CD14-positive monocyte (primary cell): ENCODE data around the gene NACA. TPM values are rescaled to one million over a fixed set of nuclear protein-coding genes. Genes with fewer than 3 reads are reported as not detected.

Source experiments
- DNase-seq, 3 donors: peaks; one replicate each; pipeline ENCODE4 v3.0.0-alpha.2; 2011 to 2022
- H2AFZ ChIP-seq: 2 replicates; pipeline ENCODE4 v1.6.0; 2012; ENCODE audit warnings: mild to moderate bottlenecking, low read depth, low read length, inconsistent platforms; ENCODE audit not compliant: insufficient read depth, poor library complexity, severe bottlenecking
- H3K27ac ChIP-seq, 2 donors: 1 replicate in 1 of 2; 2 replicates in 1 of 2; pipeline ENCODE4 v1.5.1; 2012 to 2013; ENCODE audit warnings: low read length in 2 of 2, control low read depth in 1 of 2, inconsistent platforms in 1 of 2, low read depth in 1 of 2, mild to moderate bottlenecking in 1 of 2
- H3K27me3 ChIP-seq, 2 donors: one replicate each; pipeline versions ENCODE4 v1.6.0 to v1.6.1; 2011 to 2013; ENCODE audit warnings: low read length in 2 of 2; ENCODE audit not compliant: control insufficient read depth in 2 of 2, insufficient read depth in 2 of 2
- H3K36me3 ChIP-seq, 2 donors: replicated peaks in 1 of 2; 1 replicate in 1 of 2; 2 replicates in 1 of 2; pipeline versions ENCODE4 v1.5.1 to v1.6.1; 2012 to 2013; ENCODE audit warnings: low read length in 2 of 2, control low read depth in 1 of 2, inconsistent platforms in 1 of 2, mild to moderate bottlenecking in 1 of 2; ENCODE audit not compliant: insufficient read depth in 2 of 2, control insufficient read depth in 1 of 2
- H3K4me1 ChIP-seq, 2 donors: 1 replicate in 1 of 2; 2 replicates in 1 of 2; pipeline versions ENCODE4 v1.5.1 to v1.6.1; 2012 to 2013; ENCODE audit warnings: low read length in 2 of 2, control low read depth in 1 of 2, inconsistent platforms in 1 of 2, mild to moderate bottlenecking in 1 of 2, moderate library complexity in 1 of 2; ENCODE audit not compliant: insufficient read depth in 2 of 2, control insufficient read depth in 1 of 2
- H3K4me2 ChIP-seq: replicated peaks from 2 replicates; pipeline ENCODE3; 2012; ENCODE audit warnings: low read length, moderate library complexity, mild to moderate bottlenecking; ENCODE audit not compliant: poor library complexity, severe bottlenecking; ENCODE audit errors: extremely low read depth
- H3K4me3 ChIP-seq, 3 experiments: fragments of 200-600 bp in 1 of 3; sonication (generic) in 1 of 3; replicated peaks in 1 of 3; 1 replicate in 2 of 3; 2 replicates in 1 of 3; pipeline ENCODE4 v1.5.1; 2011 to 2013; ENCODE audit warnings: low read length in 3 of 3, mild to moderate bottlenecking in 3 of 3, control low read depth in 2 of 3, low read depth in 2 of 3, inconsistent platforms in 1 of 3, moderate library complexity in 1 of 3
- H3K79me2 ChIP-seq: 2 replicates; pipeline ENCODE4 v1.6.0; 2012; ENCODE audit warnings: mild to moderate bottlenecking, control low read depth, inconsistent platforms, low read length, moderate library complexity; ENCODE audit not compliant: insufficient read depth
- H3K9ac ChIP-seq: 2 replicates; pipeline ENCODE4 v1.6.0; 2017; ENCODE audit warnings: low read length, mild to moderate bottlenecking; ENCODE audit not compliant: insufficient read depth, poor library complexity, severe bottlenecking
- H3K9me3 ChIP-seq, 2 donors: replicated peaks in 1 of 2; 1 replicate in 1 of 2; 2 replicates in 1 of 2; pipeline versions ENCODE4 v1.5.1 to v1.6.1; 2012 to 2013; ENCODE audit warnings: low read length in 2 of 2, control low read depth in 1 of 2; ENCODE audit not compliant: control insufficient read depth in 1 of 2, insufficient read depth in 1 of 2
- H4K20me1 ChIP-seq: 2 replicates; pipeline ENCODE4 v1.6.0; 2012; ENCODE audit warnings: mild to moderate bottlenecking, low read length, control low read depth, moderate library complexity; ENCODE audit not compliant: insufficient read depth
- H3K27ac Mint-ChIP-seq, 7 donors: one replicate each; pipeline ENCODE4 v1.8.0; 2020; ENCODE audit warnings: mild to moderate bottlenecking in 7 of 7, mixed read lengths in 7 of 7, moderate library complexity in 6 of 7, inconsistent platforms in 2 of 7
- H3K27me3 Mint-ChIP-seq, 3 donors: one replicate each; pipeline ENCODE4 v1.8.0; 2021 to 2022; ENCODE audit warnings: low read depth in 3 of 3, mild to moderate bottlenecking in 3 of 3, mixed read lengths in 3 of 3, moderate library complexity in 3 of 3, inconsistent platforms in 1 of 3
- H3K36me3 Mint-ChIP-seq, 2 donors: one replicate each; pipeline ENCODE4 v1.8.0; 2020; ENCODE audit warnings: mixed read lengths in 2 of 2, inconsistent platforms in 1 of 2, mild to moderate bottlenecking in 1 of 2
- H3K4me1 Mint-ChIP-seq: one replicate; pipeline ENCODE4 v1.8.0; 2020; ENCODE audit warnings: mild to moderate bottlenecking, mixed read lengths
- H3K4me3 Mint-ChIP-seq, 2 donors: one replicate each; pipeline ENCODE4 v1.8.0; 2020; ENCODE audit warnings: mild to moderate bottlenecking in 2 of 2, mixed read lengths in 2 of 2, moderate library complexity in 1 of 2
- H3K9me3 Mint-ChIP-seq, 7 donors: one replicate each; pipeline ENCODE4 v1.8.0; 2020 to 2022; ENCODE audit warnings: mixed read lengths in 7 of 7, mild to moderate bottlenecking in 6 of 7, moderate library complexity in 6 of 7, inconsistent platforms in 2 of 7
- WGBS: methylation state at CpG from one replicate; pipeline ENCODE4 v1.1.5; 2013; ENCODE audit warnings: missing lambda C conversion rate; ENCODE audit not compliant: insufficient coverage; 5-methylcytosine and 5-hydroxymethylcytosine counted together
- intact Hi-C, 2 donors: fragments of 100-400 bp; cut with micrococcal nuclease; formaldehyde crosslinking; loops; one replicate each; pipeline versions ENCODE4 v1.15.0 to v1.15.1; 2023
- polyA plus RNA-seq, 3 donors: library from polyadenylated mRNA; depleted of rRNA in 1 of 3; unstranded in 2 of 3; stranded (reverse) in 1 of 3; fragments of 300-500 nt in 2 of 3; fragments of >200 nt in 1 of 3; fragmentation: Illumina TruSeq in 2 of 3; gene quantifications; 1 replicate in 2 of 3; 2 replicates in 1 of 3; pipeline ENCODE4 v1.2.3, GENCODE V29; 2012 to 2021
- TF ChIP-seq, protein P1 (sequence below): fragments of 200-600 bp; IDR thresholded peaks from one replicate; pipeline ENCODE4 v1.8.0; 2022; ENCODE audit warnings: antibody characterized with exemption, mild to moderate bottlenecking

The NACA gene
- polyA plus RNA-seq, 3 donors: 797 to 1,102 (median 937) TPM

DNA sequence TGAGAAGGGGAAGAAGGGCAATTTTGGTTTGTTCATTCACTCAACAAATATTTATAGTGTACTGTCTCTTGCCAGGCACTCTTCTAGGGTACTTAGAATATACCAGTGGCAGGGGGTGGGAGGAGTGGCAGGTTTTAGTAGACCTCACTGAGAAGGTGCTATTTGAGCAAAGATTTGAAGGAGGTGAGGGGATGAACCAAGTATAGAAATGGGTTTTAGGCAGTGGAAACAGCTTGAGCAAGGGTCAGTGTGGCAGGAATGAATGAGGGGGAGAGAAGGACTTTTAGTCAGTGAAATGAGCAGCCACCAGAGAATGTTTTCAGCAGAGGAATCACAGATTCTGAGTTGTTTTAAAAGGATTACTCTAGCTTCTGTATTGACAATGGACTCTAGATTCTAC, 24.8 kb upstream of the NACA start:
- H3K27me3 Mint-ChIP-seq: peaks cover 0 to 2% (median 0%) of the 10 kb centered on the region in 3 donors
- H3K9ac ChIP-seq: peak overlapping the region; percentile 30
- peak overlapping the region in 1 of 3 experiments; percentile 94 for H3K4me3 ChIP-seq
- TF ChIP-seq, protein P1, sequence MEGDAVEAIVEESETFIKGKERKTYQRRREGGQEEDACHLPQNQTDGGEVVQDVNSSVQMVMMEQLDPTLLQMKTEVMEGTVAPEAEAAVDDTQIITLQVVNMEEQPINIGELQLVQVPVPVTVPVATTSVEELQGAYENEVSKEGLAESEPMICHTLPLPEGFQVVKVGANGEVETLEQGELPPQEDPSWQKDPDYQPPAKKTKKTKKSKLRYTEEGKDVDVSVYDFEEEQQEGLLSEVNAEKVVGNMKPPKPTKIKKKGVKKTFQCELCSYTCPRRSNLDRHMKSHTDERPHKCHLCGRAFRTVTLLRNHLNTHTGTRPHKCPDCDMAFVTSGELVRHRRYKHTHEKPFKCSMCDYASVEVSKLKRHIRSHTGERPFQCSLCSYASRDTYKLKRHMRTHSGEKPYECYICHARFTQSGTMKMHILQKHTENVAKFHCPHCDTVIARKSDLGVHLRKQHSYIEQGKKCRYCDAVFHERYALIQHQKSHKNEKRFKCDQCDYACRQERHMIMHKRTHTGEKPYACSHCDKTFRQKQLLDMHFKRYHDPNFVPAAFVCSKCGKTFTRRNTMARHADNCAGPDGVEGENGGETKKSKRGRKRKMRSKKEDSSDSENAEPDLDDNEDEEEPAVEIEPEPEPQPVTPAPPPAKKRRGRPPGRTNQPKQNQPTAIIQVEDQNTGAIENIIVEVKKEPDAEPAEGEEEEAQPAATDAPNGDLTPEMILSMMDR: no peak
- peaks cover 45% of the 10 kb centered on the region for H3K4me1 Mint-ChIP-seq
- H3K9me3 Mint-ChIP-seq: no peaks in the 10 kb centered on the region
- intact Hi-C loops: no loop called here
- H3K4me2 ChIP-seq: peak overlapping the region; percentile 93
- peak overlapping the region; percentile 24 to 42 for H3K4me3 Mint-ChIP-seq
- peak overlapping the region in 1 of 2 donors; percentile 79 for H3K27ac ChIP-seq
- H4K20me1 ChIP-seq: no peaks in the 10 kb centered on the region
- peaks cover 34% of the 10 kb centered on the region in 2 donors for H3K4me1 ChIP-seq
- H3K36me3 Mint-ChIP-seq: peaks cover 10 to 23% of the 10 kb centered on the region in 2 donors
- H2AFZ ChIP-seq: peak overlapping the region; percentile 41
- no peaks in the 10 kb centered on the region for H3K27me3 ChIP-seq
- H3K27ac Mint-ChIP-seq: peak overlapping the region; percentile 62 to 93 (median 85)
- H3K36me3 ChIP-seq: peaks cover 0 to 22% of the 10 kb centered on the region in 2 donors
- no peak for DNase-seq
- H3K79me2 ChIP-seq: peaks cover 52% of the 10 kb centered on the region
- H3K9me3 ChIP-seq: no peaks in the 10 kb centered on the region

DNA sequence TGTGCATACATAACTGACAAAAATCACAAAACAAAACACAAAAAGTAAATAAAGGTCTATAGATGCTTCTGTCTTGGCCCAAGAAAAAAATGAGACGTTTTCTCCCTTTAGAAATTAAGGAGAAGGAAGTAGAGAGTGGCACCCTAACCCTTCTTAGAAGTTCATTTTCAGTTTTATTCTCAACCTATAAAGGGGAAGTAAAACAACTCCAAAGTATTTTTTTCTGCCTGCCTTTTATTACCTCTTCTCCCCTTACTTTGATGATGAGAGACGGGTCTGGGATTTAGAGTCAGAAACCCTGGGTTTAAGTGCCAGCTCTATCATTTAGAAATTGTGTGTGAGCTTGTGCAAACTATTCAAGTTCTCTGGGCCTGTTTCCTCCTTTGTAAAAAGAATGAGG, 24.3 kb upstream of the NACA start:
- Mint-ChIP-seq H3K36me3 (peaks cover 10 to 26% of the 10 kb centered on the region in 2 donors), H3K27me3 (no peaks in the 10 kb centered on the region), H3K4me1 (peaks cover 45% of the 10 kb centered on the region), H3K4me3 (peak overlapping the region in 1 of 2 donors; percentile 62), H3K27ac (peak overlapping the region; percentile 49 to 91 (median 80)), H3K9me3 (no peaks in the 10 kb centered on the region)
- H3K79me2 ChIP-seq: peaks cover 56% of the 10 kb centered on the region
- intact Hi-C loops: no loop called here
- peak overlapping the region in 1 of 3 experiments; percentile 94 for H3K4me3 ChIP-seq
- no peaks in the 10 kb centered on the region for H3K27me3 ChIP-seq
- TF ChIP-seq, protein P1: no peak
- no peaks in the 10 kb centered on the region for H3K9me3 ChIP-seq
- peak overlapping the region; percentile 65 to 79 for H3K27ac ChIP-seq
- peak overlapping the region; percentile 41 for H2AFZ ChIP-seq
- peaks cover 0 to 27% of the 10 kb centered on the region in 2 donors for H3K36me3 ChIP-seq
- peaks cover 34% of the 10 kb centered on the region in 2 donors for H3K4me1 ChIP-seq
- peak overlapping the region; percentile 93 for H3K4me2 ChIP-seq
- DNase-seq: peak in 2 of 3 donors; percentile 18 to 60
- peak overlapping the region; percentile 30 for H3K9ac ChIP-seq
- no CpG with 5 or more reads among the region's 2 CpGs for WGBS
- no peaks in the 10 kb centered on the region for H4K20me1 ChIP-seq
